ENCODE measurements around the gene KIAA0232. TPM values are rescaled to one million over a fixed set of nuclear protein-coding genes. Genes with fewer than 3 reads are reported as not detected.

The KIAA0232 gene
- total and polyA plus RNA-seq, 9 of the 15 experiments (the other 6 are each of a cell fraction or from before 2014, with no cell fraction given): 3.5 to 17.4 (median 13.0) TPM

DNA sequence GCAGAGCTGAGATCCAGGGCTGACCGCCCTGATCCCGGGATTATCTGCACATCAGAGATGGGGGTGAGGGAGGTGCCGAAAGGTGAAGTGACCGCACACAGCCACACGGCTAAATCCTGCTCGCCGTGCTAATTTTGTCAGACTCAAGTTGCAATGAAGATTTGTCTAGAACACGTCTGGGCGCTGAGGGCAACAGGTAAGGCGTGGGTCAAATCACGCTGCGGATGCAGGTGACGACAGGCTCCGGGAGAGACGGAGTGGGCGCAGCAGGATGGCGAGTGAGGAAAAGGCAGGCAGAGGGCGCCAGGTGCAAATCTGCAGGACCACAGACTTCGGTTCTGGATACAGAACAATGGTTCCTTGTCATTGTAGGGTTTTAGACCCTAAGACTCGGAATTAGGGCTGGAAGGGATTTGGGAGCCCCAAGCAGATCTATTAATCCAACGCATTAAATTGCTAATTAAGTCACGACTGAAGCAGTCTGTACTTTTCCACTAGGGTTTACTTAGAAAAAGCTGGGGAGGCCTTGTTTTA, 125.2 kb downstream of the KIAA0232 start:
- H3K27me3 ChIP-seq (ENCODE audit: control insufficient read depth in 2 of 2, insufficient read depth in 2 of 2, low read length in 2 of 2): no peaks in the 10 kb centered on the region
- in situ Hi-C loops (cut with MboI) (no loop called here), intact Hi-C loops (cut with micrococcal nuclease) (loop anchor here (1.0 to 2.0 kb wide), 2 partner anchors 9 to 79 kb away; no protein-coding TSS in a partner anchor)
- ATAC-seq (no peak), DNase-seq (ENCODE audit: extremely low read depth in 1 of 4, low spot score in 3 of 4) (peak in 3 of 4 experiments; percentile 52 to 61 (median 60)), FAIRE-seq (no peak)
- no peaks in the 10 kb centered on the region for H3K9me3 ChIP-seq (replicated peaks; ENCODE audit: control insufficient read depth, insufficient read depth, low read depth, low read length)
- H2AFZ ChIP-seq (ENCODE audit: low read depth, low read length): no peak overlapping the region; the same call in 1 of the 2 replicates
- peak overlapping the region in 1 of 2 experiments; percentile 24; a peak in 2 of 4 replicates for H3K9ac ChIP-seq (ENCODE audit: insufficient read depth in 1 of 2, low read depth in 2 of 2, low read length in 2 of 2)
- POLR2A ChIA-PET: interaction anchor here (1.1 to 3.7 kb wide), 8 partner anchors 9 to 233 kb away, joined by 3 to 20 read pairs (median 7); no protein-coding TSS in a partner anchor
- H3K9me1 ChIP-seq (ENCODE audit: control insufficient read depth, insufficient read depth, low read length): no peaks in the 10 kb centered on the region
- H3K79me2 ChIP-seq (ENCODE audit: control insufficient read depth, insufficient read depth, low read length): peaks cover 36% of the 10 kb centered on the region
- H3K4me1 ChIP-seq (replicated peaks in 1 of 2; ENCODE audit: control insufficient read depth in 2 of 2, insufficient read depth in 2 of 2, low read length in 2 of 2): peaks cover 35 to 52% of the 10 kb centered on the region in 2 experiments
- no peak overlapping the region for H3K27ac ChIP-seq (ENCODE audit: extremely low read depth, low read depth, low read length)
- no peak overlapping the region for H3K4me3 ChIP-seq
- CTCF ChIA-PET (ENCODE audit: low intra/inter-chr PET ratio): interaction anchor here (1.8 kb wide), 1 partner anchor 163 kb away, joined by 14 read pairs; no protein-coding TSS in a partner anchor
- no TSS peak for BruUV-seq (replicated peaks)
- peak overlapping the region; percentile 18; the same call in 1 of the 2 replicates for H3K4me2 ChIP-seq (ENCODE audit: insufficient read depth, low read length)
- no peaks in the 10 kb centered on the region for H4K20me1 ChIP-seq (replicated peaks; ENCODE audit: control insufficient read depth, insufficient read depth, low read length)
- WGBS (ENCODE audit: insufficient coverage, low coverage, missing lambda C conversion rate): 33% methylated on average over 22 of the region's 22 CpGs
- H3K36me3 ChIP-seq (ENCODE audit: control insufficient read depth, insufficient read depth, low read length): peaks cover 8% of the 10 kb centered on the region; the same call in 2 of the 3 replicates
- peak; percentile 43; the same call in 1 of the 2 replicates for TF ChIP-seq CXXC5 (CRISPR knock-in tag; IDR thresholded peaks at IDR 0.05)
- no peak for TF ChIP-seq XRCC5 (IDR thresholded peaks at IDR 0.05; ENCODE audit: low read depth, low read length)
- TF ChIP-seq, protein P1, sequence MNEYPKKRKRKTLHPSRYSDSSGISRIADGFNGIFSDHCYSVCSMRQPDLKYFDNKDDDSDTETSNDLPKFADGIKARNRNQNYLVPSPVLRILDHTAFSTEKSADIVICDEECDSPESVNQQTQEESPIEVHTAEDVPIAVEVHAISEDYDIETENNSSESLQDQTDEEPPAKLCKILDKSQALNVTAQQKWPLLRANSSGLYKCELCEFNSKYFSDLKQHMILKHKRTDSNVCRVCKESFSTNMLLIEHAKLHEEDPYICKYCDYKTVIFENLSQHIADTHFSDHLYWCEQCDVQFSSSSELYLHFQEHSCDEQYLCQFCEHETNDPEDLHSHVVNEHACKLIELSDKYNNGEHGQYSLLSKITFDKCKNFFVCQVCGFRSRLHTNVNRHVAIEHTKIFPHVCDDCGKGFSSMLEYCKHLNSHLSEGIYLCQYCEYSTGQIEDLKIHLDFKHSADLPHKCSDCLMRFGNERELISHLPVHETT (CRISPR knock-in tag; conservative IDR thresholded peaks at IDR 0.05 in 1 of 2, IDR thresholded peaks at IDR 0.05 in 1 of 2): no peak
- no peak for TF ChIP-seq HNRNPH1 (optimal IDR thresholded peaks at IDR 0.05; ENCODE audit: low read depth, low read length)
- TF ChIP-seq ZC3H4 (CRISPR knock-in tag; IDR thresholded peaks at IDR 0.05; ENCODE audit: borderline replicate concordance): no peak
- TF ChIP-seq SNIP1 (IDR thresholded peaks at IDR 0.05; ENCODE audit: low read depth): no peak
- TF ChIP-seq BACH1 (tag; IDR thresholded peaks at IDR 0.05): no peak
- peak; percentile 29 to 75; a peak in 3 of 4 replicates for TF ChIP-seq RAD21 (CRISPR knock-in tag; conservative IDR thresholded peaks at IDR 0.05 in 1 of 2, IDR thresholded peaks at IDR 0.05 in 1 of 2)
- TF ChIP-seq, protein P2, sequence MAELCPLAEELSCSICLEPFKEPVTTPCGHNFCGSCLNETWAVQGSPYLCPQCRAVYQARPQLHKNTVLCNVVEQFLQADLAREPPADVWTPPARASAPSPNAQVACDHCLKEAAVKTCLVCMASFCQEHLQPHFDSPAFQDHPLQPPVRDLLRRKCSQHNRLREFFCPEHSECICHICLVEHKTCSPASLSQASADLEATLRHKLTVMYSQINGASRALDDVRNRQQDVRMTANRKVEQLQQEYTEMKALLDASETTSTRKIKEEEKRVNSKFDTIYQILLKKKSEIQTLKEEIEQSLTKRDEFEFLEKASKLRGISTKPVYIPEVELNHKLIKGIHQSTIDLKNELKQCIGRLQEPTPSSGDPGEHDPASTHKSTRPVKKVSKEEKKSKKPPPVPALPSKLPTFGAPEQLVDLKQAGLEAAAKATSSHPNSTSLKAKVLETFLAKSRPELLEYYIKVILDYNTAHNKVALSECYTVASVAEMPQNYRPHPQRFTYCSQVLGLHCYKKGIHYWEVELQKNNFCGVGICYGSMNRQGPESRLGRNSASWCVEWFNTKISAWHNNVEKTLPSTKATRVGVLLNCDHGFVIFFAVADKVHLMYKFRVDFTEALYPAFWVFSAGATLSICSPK (IDR thresholded peaks at IDR 0.05; ENCODE audit: borderline replicate concordance): no peak
- TF ChIP-seq, protein P3, sequence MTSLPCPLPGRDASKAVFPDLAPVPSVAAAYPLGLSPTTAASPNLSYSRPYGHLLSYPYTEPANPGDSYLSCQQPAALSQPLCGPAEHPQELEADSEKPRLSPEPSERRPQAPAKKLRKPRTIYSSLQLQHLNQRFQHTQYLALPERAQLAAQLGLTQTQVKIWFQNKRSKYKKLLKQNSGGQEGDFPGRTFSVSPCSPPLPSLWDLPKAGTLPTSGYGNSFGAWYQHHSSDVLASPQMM (CRISPR knock-in tag; IDR thresholded peaks at IDR 0.05): no peak
- TF ChIP-seq RCOR1 (IDR thresholded peaks at IDR 0.05; ENCODE audit: borderline replicate concordance in 1 of 2, low read depth in 2 of 2, low read length in 2 of 2): peak in 1 of 2 experiments; percentile 51; a peak in 1 of 4 replicates
- no peak for TF ChIP-seq GABPB2 (CRISPR knock-in tag; conservative IDR thresholded peaks at IDR 0.05)
- no peak for TF ChIP-seq TAF15 (IDR thresholded peaks at IDR 0.05; ENCODE audit: low read depth, low read length)

Measured in K562 (cell line).